BJ (cell line): ENCODE data around the gene ICAM1. TPM values are rescaled to one million over a fixed set of nuclear protein-coding genes. Genes with fewer than 3 reads are reported as not detected.
"Not testable (repeated sequence)": the region's sequence is repeated elsewhere in the genome, so short reads cannot be mapped to it uniquely, and the experiment has no call there.

Experiments
- CTCF ChIA-PET: fragments of 350-600 bp; formaldehyde crosslinking; extraction: SDS; loops from one replicate; lab custom pipeline; 2021; ENCODE audit warnings: antibody characterized with exemption, inconsistent platforms; lab: Yijun Ruan, JAX
- POLR2A ChIA-PET: fragments of 300-600 bp; sonication (Branson Sonifier 250); formaldehyde crosslinking; extraction: SDS; loops from one replicate; lab custom pipeline; 2021; ENCODE audit warnings: antibody characterized with exemption; lab: Charles Lee
- DNase-seq: peaks from one replicate; pipeline ENCODE4 v3.0.0-alpha.2; 2011; ENCODE audit warnings: low read depth
- H3K27me3 ChIP-seq: 2 replicates; pipeline ENCODE4 v1.6.0; 2011; ENCODE audit warnings: low read length; ENCODE audit not compliant: control insufficient read depth, insufficient read depth
- H3K36me3 ChIP-seq: 2 replicates; pipeline ENCODE4 v1.5.1; 2011; ENCODE audit warnings: low read length; ENCODE audit not compliant: control insufficient read depth, insufficient read depth
- H3K4me3 ChIP-seq: 2 replicates; pipeline ENCODE4 v1.5.1; 2011; ENCODE audit warnings: low read depth, mild to moderate bottlenecking, control low read depth, low read length
- CTCF ChIP-seq: IDR thresholded peaks from 2 replicates; pipeline ENCODE4 v1.5.1; 2011; ENCODE audit warnings: low read depth, mild to moderate bottlenecking, control low read depth, inconsistent platforms, low read length, moderate library complexity; ENCODE audit not compliant: insufficient read depth
- polyA plus RNA-seq: library from polyadenylated mRNA; depleted of rRNA; stranded (reverse); fragments of >200 nt; gene quantifications from 2 replicates; pipeline ENCODE4 v1.2.3, GENCODE V29; 2011

The ICAM1 gene
- polyA plus RNA-seq, 1 experiment: 55.9 TPM

- DNase-seq: no peak
- POLR2A ChIA-PET: no interaction called here
- no peaks in the 10 kb centered on the region for H3K36me3 ChIP-seq
- H3K4me3 ChIP-seq: no peak overlapping the region
- no peaks in the 10 kb centered on the region for H3K27me3 ChIP-seq
- no peak for TF ChIP-seq CTCF
- CTCF ChIA-PET: interaction anchor here (1.0 to 1.9 kb wide), 3 partner anchors 11 to 137 kb away, joined by 3 to 6 read pairs (median 4); no protein-coding TSS in a partner anchor
Measured at GRCh38 chr19:10235003-10235402, 35.9 kb upstream of the ICAM1 start.

GRCh38 chr19:10235409-10235808, 35.5 kb upstream of the ICAM1 start:
- CTCF ChIA-PET: interaction anchor here (1.0 to 1.9 kb wide), 3 partner anchors 11 to 137 kb away, joined by 3 to 6 read pairs (median 4); no protein-coding TSS in a partner anchor
- H3K4me3 ChIP-seq, H3K27me3 ChIP-seq, H3K36me3 ChIP-seq, POLR2A ChIA-PET, DNase-seq: not testable (repeated sequence)

- POLR2A ChIA-PET: no interaction called here
- Histone ChIP-seq H3K36me3 (no peaks in the 10 kb centered on the region), H3K27me3 (no peaks in the 10 kb centered on the region), H3K4me3 (no peak overlapping the region)
- CTCF ChIA-PET: interaction anchor here (1.3 to 1.9 kb wide), 2 partner anchors 12 to 126 kb away, joined by 4 to 11 read pairs; no protein-coding TSS in a partner anchor
- no peak for DNase-seq
- no peak for TF ChIP-seq CTCF
Measured at GRCh38 chr19:10237702-10238101, 33.2 kb upstream of the ICAM1 start.

GRCh38 chr19:10238172-10238783, 32.6 kb upstream of the ICAM1 start:
- no peak for DNase-seq
- POLR2A ChIA-PET: no interaction called here
- CTCF ChIA-PET: interaction anchor here (0.6 to 1.9 kb wide), 3 partner anchors 12 to 126 kb away, joined by 3 to 11 read pairs (median 4); no protein-coding TSS in a partner anchor
- no peak overlapping the region for H3K4me3 ChIP-seq
- no peaks in the 10 kb centered on the region for H3K36me3 ChIP-seq
- no peak for TF ChIP-seq CTCF
- H3K27me3 ChIP-seq: no peaks in the 10 kb centered on the region

GRCh38 chr19:10241826-10242449, 29.0 kb upstream of the ICAM1 start:
- H3K27me3 ChIP-seq, H3K4me3 ChIP-seq, CTCF ChIA-PET, DNase-seq, H3K36me3 ChIP-seq: not testable (repeated sequence)
- POLR2A ChIA-PET: interaction anchor here (0.6 kb wide), 1 partner anchor 146 kb away, joined by 3 read pairs; no protein-coding TSS in a partner anchor

- H3K27me3 ChIP-seq: no peaks in the 10 kb centered on the region
- TF ChIP-seq CTCF: no peak
- no peak overlapping the region for H3K4me3 ChIP-seq
- ChIA-PET CTCF (no interaction called here), POLR2A (no interaction called here)
- DNase-seq: no peak
- H3K36me3 ChIP-seq: no peaks in the 10 kb centered on the region
Measured at GRCh38 chr19:10243606-10244005, 27.3 kb upstream of the ICAM1 start.
